ENCODE measurements around the gene FTCDNL1.

FTCDNL1 gene

GRCh38 chr2:199754766-199755165, 96.2 kb downstream of the FTCDNL1 start:
- H3K4me3 ChIP-seq (ENCODE audit: low read depth, low read length): no peak overlapping the region
- peaks cover 3% of the 10 kb centered on the region for H3K9me3 ChIP-seq (ENCODE audit: control insufficient read depth, insufficient read depth, low read length)
- no peak overlapping the region for H3K9ac ChIP-seq (ENCODE audit: low read depth, low read length)
- H3K36me3 ChIP-seq (ENCODE audit: control insufficient read depth, insufficient read depth, low read length): no peaks in the 10 kb centered on the region
- H3K27me3 ChIP-seq (ENCODE audit: control insufficient read depth, insufficient read depth, low read length): no peaks in the 10 kb centered on the region
- peaks cover 6% of the 10 kb centered on the region for H3K4me1 ChIP-seq (ENCODE audit: control insufficient read depth, insufficient read depth, low read length)

DNA sequence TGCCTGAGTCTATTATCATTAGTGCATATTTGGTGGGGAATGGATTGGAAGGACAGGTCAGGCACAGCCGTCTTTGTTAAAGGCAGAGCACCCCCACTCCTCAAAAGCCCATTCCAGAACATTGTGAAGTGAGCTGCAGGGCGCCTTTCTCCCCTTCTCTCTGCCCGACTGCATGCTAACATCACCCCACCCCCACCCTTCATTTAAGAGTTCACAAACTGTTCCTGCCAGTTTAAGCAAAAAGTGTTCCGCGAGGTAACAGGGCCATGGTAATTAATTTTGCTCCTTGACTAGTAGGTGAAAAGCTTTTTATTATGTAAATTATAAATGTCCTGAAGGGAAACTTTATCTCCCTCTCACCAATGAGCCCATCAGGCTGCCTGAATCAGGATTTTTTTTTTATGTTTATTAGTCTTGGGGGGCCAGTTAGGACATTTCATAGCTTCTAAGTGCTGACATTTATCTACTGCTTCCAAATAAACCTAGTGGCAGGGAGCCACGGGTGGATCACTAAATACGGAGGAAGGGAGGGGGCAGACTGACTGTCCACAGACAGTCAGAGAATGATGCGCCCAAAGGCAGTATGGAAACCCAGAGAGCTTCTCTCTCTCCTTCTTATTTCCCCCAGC, 99.4 kb downstream of the FTCDNL1 start:
- Histone ChIP-seq H3K36me3 (ENCODE audit: control insufficient read depth, insufficient read depth, low read length) (no peaks in the 10 kb centered on the region), H3K9ac (ENCODE audit: low read depth, low read length) (no peak overlapping the region), H3K4me3 (ENCODE audit: low read depth, low read length) (no peak overlapping the region), H3K4me1 (ENCODE audit: control insufficient read depth, insufficient read depth, low read length) (peaks cover 6% of the 10 kb centered on the region), H3K9me3 (ENCODE audit: control insufficient read depth, insufficient read depth, low read length) (peaks cover 3% of the 10 kb centered on the region), H3K27me3 (ENCODE audit: control insufficient read depth, insufficient read depth, low read length) (no peaks in the 10 kb centered on the region)

DNA sequence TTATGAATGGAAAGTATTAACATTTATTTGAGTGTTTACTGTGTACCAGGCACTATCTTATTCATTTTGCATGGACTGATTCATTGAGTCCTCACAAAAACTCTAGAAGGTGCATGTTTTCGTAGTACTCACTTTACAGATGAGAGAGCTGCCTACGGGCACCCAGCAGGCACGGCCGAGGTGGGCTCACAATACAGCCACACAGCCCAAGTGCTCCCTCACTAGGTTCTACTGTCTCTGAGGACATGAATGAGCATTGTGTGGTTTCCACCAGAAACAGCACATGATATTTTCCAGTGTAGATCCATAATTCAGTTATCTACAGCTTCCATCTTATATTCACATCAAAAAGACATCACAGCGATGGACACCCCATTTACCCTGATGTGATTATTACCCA, 101.4 kb downstream of the FTCDNL1 start:
- Histone ChIP-seq H3K9ac (ENCODE audit: low read depth, low read length) (no peak overlapping the region), H3K9me3 (ENCODE audit: control insufficient read depth, insufficient read depth, low read length) (peaks cover 3% of the 10 kb centered on the region), H3K27me3 (ENCODE audit: control insufficient read depth, insufficient read depth, low read length) (no peaks in the 10 kb centered on the region), H3K36me3 (ENCODE audit: control insufficient read depth, insufficient read depth, low read length) (no peaks in the 10 kb centered on the region), H3K4me3 (ENCODE audit: low read depth, low read length) (no peak overlapping the region), H3K4me1 (ENCODE audit: control insufficient read depth, insufficient read depth, low read length) (peaks cover 10% of the 10 kb centered on the region)

GRCh38 chr2:199744724-199745123, 106.3 kb downstream of the FTCDNL1 start:
- Histone ChIP-seq H3K4me1 (ENCODE audit: control insufficient read depth, insufficient read depth, low read length) (peaks cover 27% of the 10 kb centered on the region), H3K9me3 (ENCODE audit: control insufficient read depth, insufficient read depth, low read length) (no peaks in the 10 kb centered on the region), H3K4me3 (ENCODE audit: low read depth, low read length) (no peak overlapping the region), H3K27me3 (ENCODE audit: control insufficient read depth, insufficient read depth, low read length) (no peaks in the 10 kb centered on the region), H3K36me3 (ENCODE audit: control insufficient read depth, insufficient read depth, low read length) (no peaks in the 10 kb centered on the region), H3K9ac (ENCODE audit: low read depth, low read length) (no peak overlapping the region)

GRCh38 chr2:199744260-199744659, 106.7 kb downstream of the FTCDNL1 start:
- peaks cover 27% of the 10 kb centered on the region for H3K4me1 ChIP-seq (ENCODE audit: control insufficient read depth, insufficient read depth, low read length)
- no peaks in the 10 kb centered on the region for H3K36me3 ChIP-seq (ENCODE audit: control insufficient read depth, insufficient read depth, low read length)
- H3K27me3 ChIP-seq (ENCODE audit: control insufficient read depth, insufficient read depth, low read length): no peaks in the 10 kb centered on the region
- no peak overlapping the region for H3K9ac ChIP-seq (ENCODE audit: low read depth, low read length)
- no peak overlapping the region for H3K4me3 ChIP-seq (ENCODE audit: low read depth, low read length)
- no peaks in the 10 kb centered on the region for H3K9me3 ChIP-seq (ENCODE audit: control insufficient read depth, insufficient read depth, low read length)

DNA sequence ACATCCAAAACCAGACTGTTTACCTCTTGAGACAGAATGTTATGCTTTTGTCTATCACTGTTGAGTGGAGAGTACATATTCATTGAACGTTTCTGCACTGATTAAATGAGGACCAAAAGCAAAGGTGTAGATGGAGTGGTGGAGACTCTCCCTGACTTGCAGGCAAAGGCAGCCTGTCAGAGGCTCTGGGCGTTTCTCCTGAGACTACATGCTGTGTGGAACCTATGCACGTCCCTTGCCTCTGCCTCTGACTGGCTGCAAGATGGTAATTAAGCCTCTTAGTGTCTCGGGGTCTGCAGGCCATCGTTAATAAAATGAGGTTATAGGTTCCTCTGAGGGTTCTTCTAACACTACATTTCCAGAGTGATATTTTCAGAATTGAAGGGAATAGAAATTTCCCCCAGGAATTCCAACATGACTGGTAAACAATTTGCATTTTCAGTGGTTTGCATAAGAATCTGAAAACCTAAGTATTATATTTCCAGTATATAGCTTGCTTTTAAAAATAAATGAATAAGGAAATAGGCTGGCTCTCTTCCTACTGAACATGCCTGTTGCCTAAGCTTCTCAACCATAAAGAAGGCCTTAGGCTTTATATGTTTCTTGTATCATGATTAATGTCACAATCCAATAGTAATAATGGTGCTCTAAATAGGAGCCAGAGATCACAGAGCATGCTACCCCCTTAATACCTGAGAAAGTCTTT, 107.4 kb downstream of the FTCDNL1 start:
- H3K27me3 ChIP-seq (ENCODE audit: control insufficient read depth, insufficient read depth, low read length): no peaks in the 10 kb centered on the region
- peaks cover 27% of the 10 kb centered on the region for H3K4me1 ChIP-seq (ENCODE audit: control insufficient read depth, insufficient read depth, low read length)
- H3K4me3 ChIP-seq (ENCODE audit: low read depth, low read length): no peak overlapping the region
- H3K9me3 ChIP-seq (ENCODE audit: control insufficient read depth, insufficient read depth, low read length): no peaks in the 10 kb centered on the region
- no peak overlapping the region for H3K9ac ChIP-seq (ENCODE audit: low read depth, low read length)
- H3K36me3 ChIP-seq (ENCODE audit: control insufficient read depth, insufficient read depth, low read length): no peaks in the 10 kb centered on the region

DNA sequence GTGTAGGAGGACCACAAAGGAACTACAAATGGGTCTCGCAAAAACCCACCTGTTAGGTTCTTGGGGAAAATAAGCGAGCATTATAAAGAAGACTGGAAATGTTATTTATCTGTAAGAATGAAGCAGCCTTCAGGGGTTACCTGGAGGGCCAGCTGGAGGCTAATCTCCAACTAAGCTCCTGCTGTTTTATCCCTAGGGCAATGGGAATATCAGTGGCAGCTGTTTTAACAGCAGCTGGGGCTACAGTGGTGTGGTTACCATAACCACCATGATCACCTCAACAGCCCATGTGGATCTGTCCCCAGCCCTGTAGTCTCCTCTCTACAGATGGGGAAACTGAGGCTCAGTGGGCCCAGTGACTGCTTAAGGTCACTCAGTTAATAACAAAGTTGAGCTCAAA, 108.1 kb downstream of the FTCDNL1 start:
- no peaks in the 10 kb centered on the region for H3K9me3 ChIP-seq (ENCODE audit: control insufficient read depth, insufficient read depth, low read length)
- H3K4me1 ChIP-seq (ENCODE audit: control insufficient read depth, insufficient read depth, low read length): peaks cover 27% of the 10 kb centered on the region
- no peaks in the 10 kb centered on the region for H3K27me3 ChIP-seq (ENCODE audit: control insufficient read depth, insufficient read depth, low read length)
- no peak overlapping the region for H3K4me3 ChIP-seq (ENCODE audit: low read depth, low read length)
- H3K9ac ChIP-seq (ENCODE audit: low read depth, low read length): no peak overlapping the region
- H3K36me3 ChIP-seq (ENCODE audit: control insufficient read depth, insufficient read depth, low read length): no peaks in the 10 kb centered on the region

DNA sequence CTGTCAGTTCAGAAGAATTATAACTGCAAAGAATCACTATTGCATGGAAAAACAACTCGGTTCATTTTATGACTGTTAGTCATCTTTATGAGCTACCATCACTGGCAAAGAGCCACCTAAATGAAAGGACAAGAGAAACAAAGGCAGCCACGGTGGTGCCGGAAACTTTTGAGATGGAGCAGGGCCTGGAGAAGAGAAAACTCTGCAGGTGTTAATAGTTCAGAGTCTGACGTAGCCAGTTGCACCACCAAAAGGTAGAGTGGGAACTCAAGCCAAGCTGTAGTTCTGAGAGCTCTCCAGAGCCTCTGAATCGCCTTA, 110.9 kb downstream of the FTCDNL1 start:
- Histone ChIP-seq H3K9ac (ENCODE audit: low read depth, low read length) (no peak overlapping the region), H3K9me3 (ENCODE audit: control insufficient read depth, insufficient read depth, low read length) (no peaks in the 10 kb centered on the region), H3K36me3 (ENCODE audit: control insufficient read depth, insufficient read depth, low read length) (no peaks in the 10 kb centered on the region), H3K27me3 (ENCODE audit: control insufficient read depth, insufficient read depth, low read length) (no peaks in the 10 kb centered on the region), H3K4me1 (ENCODE audit: control insufficient read depth, insufficient read depth, low read length) (peaks cover 27% of the 10 kb centered on the region), H3K4me3 (ENCODE audit: low read depth, low read length) (no peak overlapping the region)

DNA sequence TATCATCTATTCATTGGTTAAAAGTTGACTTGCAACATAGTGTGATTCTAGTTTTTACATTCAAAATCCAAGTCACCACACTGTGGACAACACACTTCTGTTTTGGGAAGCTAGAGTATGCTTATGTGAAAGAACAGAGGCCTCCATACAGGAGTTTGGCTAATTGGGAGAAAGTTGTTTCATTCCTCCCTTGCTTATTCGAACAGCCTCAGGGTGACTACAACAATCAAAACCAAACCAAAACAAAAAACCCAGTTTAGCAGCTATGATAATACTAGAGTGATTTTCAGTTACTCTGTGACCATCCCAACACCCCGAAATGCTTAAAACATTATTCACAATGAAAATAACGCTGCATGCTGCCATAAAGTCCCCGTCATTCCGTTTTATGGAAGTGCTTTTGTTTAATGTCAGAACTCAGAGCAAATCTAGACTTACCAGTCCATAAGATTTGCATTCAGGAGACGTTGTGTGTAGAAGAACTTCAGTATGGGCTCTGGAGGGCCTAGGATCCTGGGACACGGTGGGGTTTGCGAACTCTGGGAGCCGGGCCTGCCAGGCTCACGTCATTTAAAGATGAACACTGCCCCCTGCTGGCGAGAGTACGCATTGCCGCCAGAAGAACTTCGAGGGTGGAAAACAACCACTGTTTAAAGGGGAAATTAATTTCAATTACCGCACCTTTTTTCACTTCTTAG, 111.4 kb downstream of the FTCDNL1 start:
- Histone ChIP-seq H3K9me3 (ENCODE audit: control insufficient read depth, insufficient read depth, low read length) (no peaks in the 10 kb centered on the region), H3K27me3 (ENCODE audit: control insufficient read depth, insufficient read depth, low read length) (no peaks in the 10 kb centered on the region), H3K9ac (ENCODE audit: low read depth, low read length) (no peak overlapping the region), H3K36me3 (ENCODE audit: control insufficient read depth, insufficient read depth, low read length) (no peaks in the 10 kb centered on the region), H3K4me1 (ENCODE audit: control insufficient read depth, insufficient read depth, low read length) (peaks cover 23% of the 10 kb centered on the region), H3K4me3 (ENCODE audit: low read depth, low read length) (no peak overlapping the region)

DNA sequence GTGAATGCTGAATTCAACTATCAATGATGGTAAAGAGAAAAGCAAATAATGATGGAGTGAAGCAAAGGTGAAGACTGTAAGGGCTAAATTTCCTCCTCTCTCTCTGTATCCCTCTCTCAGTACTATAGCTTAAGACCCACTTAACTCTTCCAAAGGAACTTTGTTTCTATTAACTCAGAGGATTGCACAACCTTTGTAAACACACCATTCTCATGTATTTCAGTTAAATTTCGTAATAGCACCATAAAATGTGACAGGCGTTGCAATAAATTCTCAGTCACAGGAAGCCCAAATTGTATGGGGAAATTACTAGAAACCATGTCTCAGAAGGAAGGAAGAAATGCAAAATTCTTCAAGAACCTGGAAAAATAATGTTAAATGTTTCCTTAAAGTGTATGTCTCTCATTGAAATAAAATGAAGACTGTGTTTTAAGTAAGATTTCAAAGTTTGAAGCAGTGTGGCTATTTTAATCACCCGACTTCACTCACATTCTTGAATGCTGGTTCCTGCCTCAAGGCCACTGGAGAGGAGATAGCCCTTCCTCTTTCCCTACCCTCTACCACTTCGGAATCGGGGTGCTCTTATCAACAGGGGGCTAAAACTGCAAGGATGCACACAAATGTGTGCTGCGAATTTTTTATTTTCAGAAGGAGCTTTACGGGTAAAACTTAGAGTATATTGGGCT, 112.1 kb downstream of the FTCDNL1 start:
- H3K27me3 ChIP-seq (ENCODE audit: control insufficient read depth, insufficient read depth, low read length): no peaks in the 10 kb centered on the region
- no peaks in the 10 kb centered on the region for H3K9me3 ChIP-seq (ENCODE audit: control insufficient read depth, insufficient read depth, low read length)
- H3K4me3 ChIP-seq (ENCODE audit: low read depth, low read length): no peak overlapping the region
- H3K9ac ChIP-seq (ENCODE audit: low read depth, low read length): no peak overlapping the region
- peaks cover 20% of the 10 kb centered on the region for H3K4me1 ChIP-seq (ENCODE audit: control insufficient read depth, insufficient read depth, low read length)
- no peaks in the 10 kb centered on the region for H3K36me3 ChIP-seq (ENCODE audit: control insufficient read depth, insufficient read depth, low read length)

GRCh38 chr2:199734651-199735050, 116.3 kb downstream of the FTCDNL1 start:
- H3K9ac ChIP-seq (ENCODE audit: low read depth, low read length): no peak overlapping the region
- no peaks in the 10 kb centered on the region for H3K36me3 ChIP-seq (ENCODE audit: control insufficient read depth, insufficient read depth, low read length)
- no peaks in the 10 kb centered on the region for H3K27me3 ChIP-seq (ENCODE audit: control insufficient read depth, insufficient read depth, low read length)
- no peak overlapping the region for H3K4me3 ChIP-seq (ENCODE audit: low read depth, low read length)
- no peaks in the 10 kb centered on the region for H3K9me3 ChIP-seq (ENCODE audit: control insufficient read depth, insufficient read depth, low read length)
- H3K4me1 ChIP-seq (ENCODE audit: control insufficient read depth, insufficient read depth, low read length): no peaks in the 10 kb centered on the region

Measured in iPS-15b (cell line).